HG02840 (cell line): ENCODE measurements around the gene ACTL10.

Experiments
- ATAC-seq: cut with Tn5 transposase; IDR thresholded peaks from one replicate; pipeline ENCODE4 v1.9.1; 2021; ENCODE audit warnings: mild to moderate bottlenecking, moderate library complexity, moderate number of reproducible peaks; ENCODE audit not compliant: unreplicated experiment, low FRiP score

Gene ACTL10

DNA sequence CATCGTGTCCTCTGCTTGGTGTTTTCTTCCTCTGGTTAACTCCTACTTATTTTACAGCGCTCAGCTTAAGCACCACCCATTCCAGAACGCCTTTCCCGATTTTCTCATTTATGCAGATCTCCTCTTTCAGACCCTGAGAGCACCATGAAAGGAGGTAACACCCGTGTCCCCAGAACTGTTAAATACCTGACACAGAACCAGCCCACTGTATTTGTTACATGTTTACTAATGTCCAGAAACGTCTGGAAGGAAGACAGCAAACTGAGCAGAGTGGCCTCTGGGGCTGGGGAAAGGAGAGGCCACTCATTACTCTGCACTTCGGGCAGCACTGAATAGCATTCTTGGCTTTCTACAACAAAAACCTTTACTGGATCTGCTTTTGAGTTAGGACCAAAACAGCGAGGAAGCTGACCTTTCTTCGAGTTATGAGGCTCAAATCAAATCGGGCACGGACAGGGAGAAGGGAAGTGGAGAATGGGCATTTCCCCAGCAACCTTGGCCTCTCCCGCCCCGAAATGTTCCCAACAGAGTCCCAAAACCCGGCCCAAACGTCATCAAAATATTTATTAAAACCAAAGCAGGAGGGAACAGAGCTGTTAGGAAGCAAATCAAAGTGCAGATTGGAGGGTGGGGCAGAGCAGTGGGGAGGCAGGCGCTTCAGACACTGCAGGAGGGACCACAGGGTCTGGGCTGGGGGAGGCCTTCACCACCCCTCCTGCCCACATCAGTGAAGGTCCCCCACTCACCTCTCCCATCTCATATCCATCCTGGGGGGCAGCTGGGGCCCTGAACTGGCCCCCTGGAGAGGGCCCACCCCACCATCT, 8.6 kb downstream of the ACTL10 start:
- no peak for ATAC-seq

DNA sequence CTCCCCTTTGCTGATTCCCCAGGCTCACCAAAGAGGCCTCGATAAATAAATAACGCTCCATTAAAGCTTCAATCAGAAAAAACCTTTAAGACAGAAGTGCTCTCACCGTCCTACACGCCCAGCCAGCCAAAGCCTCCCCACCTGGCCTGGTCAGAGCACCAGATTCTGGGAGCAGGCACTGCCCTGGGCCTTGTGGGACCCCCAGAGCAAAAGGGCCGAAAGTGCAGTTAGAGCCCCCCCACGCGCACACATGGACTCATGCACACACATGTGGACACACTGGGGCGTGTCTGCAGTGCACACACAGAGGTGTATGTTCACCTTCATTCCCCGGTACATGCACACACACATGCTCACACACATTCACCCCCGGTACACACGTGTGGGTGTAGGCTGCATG, 9.4 kb downstream of the ACTL10 start:
- no peak for ATAC-seq

DNA sequence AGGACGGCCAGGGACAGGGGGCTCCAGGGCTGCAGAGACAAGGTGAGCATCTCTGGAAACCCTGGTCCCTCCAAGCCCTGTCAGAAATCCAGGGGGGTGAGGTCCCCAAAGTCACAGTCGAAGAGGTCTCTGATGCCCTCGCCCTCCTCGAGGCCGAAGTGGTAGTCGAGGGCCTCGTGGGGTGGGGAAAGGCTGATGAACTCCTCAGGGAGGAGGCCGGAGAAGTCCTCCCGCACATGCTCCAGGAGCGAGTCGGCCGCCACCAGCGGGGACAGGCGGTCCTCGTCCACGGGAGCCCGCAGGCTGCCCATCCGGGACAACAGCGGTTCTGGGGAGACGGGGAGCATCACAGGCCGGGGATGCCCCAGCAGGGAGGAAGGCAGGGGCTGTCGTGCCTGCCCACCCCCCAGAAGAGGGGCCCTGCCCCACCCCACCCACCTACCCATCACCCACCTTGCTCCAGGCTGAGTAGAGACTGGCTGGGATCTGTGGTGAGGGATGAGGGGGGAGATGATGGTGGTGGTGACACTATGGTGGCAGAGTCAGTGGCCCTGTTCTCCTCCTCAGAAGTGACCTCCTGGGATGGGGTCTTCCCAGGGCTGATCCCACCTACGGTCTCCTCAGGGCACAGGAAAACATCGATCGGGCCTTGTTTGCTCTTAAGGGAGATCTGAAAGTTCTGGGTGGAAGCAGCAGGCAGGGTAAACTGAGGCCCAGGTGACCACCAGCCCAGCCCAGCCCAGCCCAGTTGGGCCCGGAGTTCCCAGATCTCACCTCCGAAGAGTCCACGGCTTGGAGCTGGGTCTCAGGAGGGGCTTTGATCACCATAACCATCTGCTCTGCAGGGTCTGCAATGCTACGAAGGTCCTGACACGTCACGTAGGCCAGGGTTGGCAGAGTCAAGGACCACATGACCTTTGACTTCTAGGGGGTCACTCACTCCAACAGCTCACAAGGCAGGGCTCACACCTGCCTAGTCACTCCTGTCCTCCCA, 10.2 kb downstream of the ACTL10 start:
- no peak for ATAC-seq

DNA sequence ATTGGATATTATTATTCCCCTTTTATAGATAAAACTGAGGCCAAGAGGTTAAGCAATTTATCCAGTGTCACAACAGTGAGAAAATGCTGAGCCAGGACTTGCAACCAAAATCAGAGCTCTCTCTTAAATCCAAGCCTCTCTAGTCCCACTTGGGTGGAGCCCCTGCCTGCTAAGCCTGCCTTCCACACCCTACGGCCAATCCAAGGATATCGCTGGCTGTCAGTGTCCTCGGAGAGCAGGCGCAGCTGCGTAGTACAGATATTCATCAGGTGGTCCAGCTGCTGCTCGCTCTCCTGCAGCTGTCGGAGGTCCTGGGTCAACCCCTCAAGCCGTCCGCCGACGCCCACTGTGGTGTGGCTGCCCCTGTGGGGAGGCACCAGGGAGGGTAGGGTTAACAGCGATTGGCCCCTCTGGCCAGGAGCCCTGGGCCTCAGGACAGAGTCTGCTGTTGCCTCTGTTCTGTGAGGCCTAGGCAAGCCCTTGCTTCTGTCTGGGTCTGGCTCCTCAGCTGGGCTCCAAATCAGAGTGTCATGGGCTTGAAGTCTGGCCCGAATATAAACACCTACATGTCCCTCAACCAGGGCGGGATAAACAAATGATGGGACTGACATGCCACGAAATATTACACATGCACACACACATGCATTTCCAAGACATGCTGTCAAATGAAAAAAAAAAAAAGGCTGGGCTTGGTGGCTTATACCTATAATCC, 11.4 kb downstream of the ACTL10 start:
- no peak for ATAC-seq

DNA sequence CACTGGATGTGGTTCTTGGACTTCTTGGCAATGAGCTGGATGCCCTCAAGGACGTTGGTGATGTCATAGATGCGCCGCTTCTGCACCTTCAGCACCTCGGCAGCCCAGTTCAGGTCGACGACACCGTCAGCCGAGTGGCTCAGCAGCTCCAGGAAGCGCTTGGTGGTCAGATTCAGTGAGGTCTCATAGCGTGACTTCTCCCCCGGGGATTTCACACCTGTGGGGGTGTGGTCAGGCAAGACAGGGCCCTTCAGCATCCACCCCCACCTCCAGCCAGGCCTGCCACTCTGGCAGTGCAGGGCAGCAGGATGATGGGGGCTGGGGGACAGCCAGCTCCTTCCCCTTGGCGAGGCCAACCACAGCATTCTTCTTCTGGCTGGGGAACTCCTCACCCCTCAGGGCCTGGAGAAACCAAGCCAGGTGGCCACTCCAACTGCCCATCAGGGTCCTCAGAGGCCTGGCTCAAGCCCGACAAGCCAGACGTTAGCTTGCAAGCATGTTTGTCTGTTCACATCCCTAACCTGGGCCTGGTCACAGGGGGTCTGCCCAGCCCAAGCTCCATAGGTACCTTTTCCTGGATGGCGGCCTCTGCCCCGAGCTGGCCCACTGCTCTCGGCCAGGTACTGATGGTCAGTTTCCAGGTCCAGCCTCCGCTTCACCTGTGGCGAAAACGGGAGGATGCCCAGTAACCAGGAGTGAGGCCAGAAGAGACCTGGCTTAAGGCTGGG, 13.2 kb downstream of the ACTL10 start:
- ATAC-seq, result peak; percentile 48

DNA sequence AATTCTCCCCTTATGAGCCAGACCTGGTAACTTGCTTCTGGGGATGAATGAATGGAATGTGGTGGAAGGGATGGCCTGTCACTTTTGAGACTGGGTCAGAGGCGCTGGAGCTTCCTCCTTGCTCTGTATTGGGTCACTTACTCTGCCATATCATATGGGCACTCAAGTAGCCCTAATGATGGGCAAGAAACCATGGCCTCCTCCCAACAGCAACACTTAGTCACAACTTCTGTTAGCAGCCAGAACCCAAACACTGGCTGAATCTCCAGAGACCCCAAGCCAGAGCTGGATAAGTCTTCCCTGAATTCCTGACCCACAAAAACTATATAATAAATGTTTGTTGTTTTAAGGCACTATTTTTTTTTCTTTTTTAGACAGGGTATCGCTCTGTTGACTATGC, 13.9 kb downstream of the ACTL10 start:
- ATAC-seq, result no peak

DNA sequence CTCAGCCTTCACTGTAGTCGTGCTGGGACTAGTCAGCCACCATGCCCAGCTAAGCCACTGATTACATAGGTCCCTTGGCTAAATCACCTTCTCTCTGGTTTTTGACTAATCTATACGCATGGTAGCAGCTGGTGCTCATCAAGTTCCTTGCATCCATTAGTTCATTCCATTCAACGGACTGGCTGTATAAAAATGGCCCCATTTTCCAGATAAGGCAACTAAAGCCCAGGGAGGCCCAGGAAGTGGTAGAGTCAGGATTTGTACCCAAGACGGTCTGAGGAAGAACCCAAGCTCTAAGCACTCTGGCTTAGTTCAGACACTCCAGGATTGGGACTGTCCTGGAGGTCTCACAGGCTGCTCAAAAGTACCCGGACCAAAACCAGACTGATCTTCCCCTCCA, 14.5 kb downstream of the ACTL10 start:
- ATAC-seq, result no peak

DNA sequence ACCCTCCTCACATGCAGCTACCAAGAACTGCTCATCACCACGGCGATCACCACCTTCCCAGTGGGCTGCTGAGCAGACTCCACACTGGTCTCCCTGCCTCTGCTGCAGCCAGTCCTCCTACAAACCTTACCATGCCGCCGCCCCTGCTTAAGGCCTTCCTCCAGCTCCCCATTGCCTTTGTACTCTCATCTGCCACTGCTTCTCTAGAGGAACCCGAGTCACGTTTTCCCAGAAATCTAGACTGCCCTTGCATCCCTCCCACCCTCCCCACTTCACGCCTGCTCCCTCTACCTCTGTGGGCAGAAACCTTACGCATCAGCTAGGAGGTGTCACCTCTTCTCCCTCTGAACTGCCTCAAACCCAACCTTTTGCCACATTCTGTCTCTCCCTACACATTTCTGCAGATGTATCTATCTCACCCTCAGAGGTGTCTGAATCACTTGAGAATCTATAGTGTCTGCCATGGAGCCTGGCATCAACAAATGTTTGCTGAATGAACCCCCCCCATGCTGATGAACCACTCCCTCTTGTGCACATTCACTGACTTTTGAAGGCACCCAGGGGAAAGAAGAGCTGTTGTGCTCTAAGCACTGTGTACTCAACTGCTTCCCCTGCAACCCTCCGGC, 15.1 kb downstream of the ACTL10 start:
- no peak for ATAC-seq

DNA sequence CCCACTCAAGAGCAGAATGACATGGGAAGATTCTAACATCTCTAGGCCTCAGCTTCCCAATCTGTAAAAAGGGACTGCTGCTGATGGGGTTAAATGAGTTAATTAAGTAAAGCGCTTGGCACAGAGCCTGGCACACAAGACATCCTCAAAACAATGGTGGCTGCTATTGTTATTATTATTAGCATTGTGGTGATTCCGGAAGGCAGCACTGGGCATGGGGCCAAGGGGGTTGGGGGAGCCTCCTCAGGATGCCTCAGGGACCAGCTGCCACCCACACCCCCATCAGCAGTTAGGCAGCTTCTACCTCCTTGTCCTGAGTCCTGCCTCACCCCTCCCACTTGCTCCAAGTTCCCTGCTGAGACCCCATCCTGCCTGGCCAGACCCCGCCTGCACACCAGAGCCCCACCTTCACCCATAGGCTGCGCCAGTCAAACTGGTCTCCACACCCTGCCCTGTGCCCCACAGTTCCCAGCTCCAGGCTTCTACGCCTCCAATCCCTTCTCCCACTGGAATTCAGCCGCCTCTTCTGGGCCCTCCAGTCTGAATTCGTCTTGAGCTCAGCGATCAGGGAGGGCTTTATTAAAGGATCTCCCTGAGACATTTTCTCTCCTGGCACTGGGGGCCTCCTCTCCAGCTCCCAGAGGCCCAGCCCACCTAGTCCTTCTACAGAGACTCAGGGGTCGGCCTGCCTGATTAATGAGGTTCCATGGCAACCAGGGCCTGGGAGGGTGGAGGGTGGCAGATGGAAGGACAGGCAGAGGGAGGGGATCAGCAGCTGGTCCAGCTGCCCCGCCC, 18.0 kb downstream of the ACTL10 start:
- no peak for ATAC-seq

DNA sequence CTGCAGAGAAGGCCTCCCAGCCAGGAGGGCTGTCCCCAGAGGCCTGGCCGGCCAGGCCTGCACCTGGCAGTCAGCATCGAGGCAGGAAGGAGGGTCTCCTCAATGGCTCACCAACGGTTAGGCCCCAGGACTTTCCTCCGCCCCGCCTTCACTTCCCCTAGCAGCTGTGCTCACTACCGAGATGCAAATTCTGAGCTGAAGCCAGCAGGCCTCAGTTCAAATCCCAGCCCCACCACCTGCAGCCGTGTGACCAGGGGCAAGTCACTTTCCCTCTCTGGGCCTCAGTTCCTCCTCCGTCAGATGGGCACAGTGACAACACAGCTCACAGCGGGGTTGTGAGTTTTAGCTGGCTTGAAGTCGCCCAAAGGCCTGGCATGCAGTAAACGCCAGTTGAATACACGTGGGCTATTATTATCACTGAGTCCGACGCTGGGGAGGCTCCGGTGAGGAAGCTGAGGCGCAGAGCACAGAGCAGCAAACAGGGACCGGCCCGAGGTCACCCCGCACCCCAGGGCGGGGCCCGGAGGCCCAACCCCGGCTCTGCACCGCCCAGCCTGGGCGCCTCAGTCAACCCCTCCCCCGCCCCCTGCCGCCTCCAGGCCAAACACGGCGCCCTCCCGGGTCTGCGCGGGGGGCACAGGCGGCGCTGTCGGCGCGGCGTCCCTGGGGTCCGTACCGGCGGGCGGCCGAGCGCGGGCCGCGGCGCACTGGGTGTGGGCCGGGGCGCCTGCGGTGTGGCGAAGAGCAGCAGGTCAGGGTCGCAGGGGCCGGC, 18.8 kb downstream of the ACTL10 start:
- ATAC-seq, result peak; percentile 42

DNA sequence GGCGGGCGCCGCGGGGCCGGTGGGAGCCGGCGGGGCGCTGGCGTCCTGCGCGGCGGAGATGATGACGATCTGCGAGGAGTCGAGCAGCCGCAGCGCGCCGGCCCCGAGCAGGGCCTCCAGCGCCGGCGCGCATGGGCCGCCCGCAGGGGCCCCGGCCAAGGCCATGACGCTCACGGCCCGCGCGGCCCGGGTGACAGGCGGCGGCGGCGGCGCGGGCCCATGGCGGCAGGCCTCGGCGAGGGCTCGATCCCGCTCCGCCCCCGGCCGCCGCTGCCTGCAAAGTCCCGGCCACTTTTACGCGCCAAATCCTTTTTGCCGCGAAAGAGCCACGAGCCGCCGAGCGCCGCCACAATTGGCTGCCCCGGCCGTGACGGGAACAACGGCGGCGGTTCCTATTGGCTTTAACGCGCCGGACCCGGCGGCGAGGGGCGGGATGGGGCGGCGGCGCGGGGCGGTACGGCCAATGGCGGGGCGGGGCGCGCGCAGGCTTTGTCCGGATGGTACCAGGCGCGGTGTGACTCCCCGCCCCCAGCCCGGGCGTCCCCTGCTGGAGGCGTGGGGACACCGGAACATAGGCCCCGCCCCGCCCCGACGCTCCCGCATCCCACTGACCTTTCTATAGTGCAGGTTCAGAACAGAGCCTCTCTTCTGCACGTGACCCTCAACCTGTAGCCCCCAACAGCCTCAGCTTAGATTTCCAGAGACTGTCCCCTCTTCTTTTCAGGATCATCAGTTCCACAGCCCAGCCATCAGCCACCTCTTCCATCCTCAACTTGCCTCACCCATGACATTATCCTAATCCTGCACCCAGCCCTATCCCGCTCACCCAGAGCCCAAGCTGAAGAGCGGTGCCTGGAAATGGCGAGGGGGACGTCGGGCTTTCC, 19.6 kb downstream of the ACTL10 start, which contains the start of gene E2F1:
Gene E2F1, minus strand, starts transcription at position 286 of the 884 bp plus-strand sequence. Its CDS starts 121 bp downstream, at position 165.
- peak; percentile 74 for ATAC-seq

DNA sequence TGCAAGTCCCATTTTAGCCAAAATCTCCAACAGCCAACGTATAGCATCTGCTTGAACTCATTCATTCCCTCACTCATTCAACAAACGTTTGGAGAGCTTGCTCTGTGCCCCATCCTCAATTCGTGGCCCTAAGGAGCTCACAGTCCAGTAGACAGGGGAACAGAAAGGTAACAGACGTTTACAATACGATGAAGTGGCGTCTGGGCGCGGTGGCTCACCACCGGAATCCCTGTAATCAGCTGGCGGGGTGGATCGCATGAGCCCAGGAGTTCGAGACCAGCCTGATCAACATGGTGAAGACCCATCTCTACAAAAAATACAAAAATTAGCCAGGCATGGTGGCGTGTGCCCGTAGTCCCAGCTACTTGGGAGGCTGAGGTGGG, 20.2 kb downstream of the ACTL10 start:
- ATAC-seq, result no peak

DNA sequence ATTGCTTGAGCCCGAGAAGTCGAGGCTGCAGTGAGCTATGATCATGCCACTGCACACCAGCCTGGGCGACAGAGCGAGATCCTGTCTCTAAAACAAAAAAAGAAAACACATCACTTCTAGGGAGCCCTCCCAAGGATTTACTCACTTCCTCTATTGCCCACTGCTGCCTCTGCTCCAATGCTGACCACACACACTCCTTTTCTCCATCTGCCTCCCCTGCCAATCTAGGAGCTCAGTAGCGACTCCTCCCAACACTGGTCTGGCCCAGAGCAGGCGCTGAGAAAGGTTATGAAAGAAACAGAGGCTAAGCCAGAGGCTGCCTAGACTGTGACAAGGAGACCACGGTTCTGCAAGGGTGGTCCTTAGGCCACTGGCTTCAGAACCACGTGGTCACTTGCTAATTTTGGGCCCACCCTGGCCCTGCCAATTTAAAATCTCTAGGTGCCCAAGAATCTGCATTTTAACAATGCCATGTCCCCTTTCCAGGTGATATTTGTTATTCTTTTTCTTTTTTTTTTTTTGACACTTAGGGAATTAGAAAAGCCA, 20.7 kb downstream of the ACTL10 start:
- ATAC-seq, result no peak

DNA sequence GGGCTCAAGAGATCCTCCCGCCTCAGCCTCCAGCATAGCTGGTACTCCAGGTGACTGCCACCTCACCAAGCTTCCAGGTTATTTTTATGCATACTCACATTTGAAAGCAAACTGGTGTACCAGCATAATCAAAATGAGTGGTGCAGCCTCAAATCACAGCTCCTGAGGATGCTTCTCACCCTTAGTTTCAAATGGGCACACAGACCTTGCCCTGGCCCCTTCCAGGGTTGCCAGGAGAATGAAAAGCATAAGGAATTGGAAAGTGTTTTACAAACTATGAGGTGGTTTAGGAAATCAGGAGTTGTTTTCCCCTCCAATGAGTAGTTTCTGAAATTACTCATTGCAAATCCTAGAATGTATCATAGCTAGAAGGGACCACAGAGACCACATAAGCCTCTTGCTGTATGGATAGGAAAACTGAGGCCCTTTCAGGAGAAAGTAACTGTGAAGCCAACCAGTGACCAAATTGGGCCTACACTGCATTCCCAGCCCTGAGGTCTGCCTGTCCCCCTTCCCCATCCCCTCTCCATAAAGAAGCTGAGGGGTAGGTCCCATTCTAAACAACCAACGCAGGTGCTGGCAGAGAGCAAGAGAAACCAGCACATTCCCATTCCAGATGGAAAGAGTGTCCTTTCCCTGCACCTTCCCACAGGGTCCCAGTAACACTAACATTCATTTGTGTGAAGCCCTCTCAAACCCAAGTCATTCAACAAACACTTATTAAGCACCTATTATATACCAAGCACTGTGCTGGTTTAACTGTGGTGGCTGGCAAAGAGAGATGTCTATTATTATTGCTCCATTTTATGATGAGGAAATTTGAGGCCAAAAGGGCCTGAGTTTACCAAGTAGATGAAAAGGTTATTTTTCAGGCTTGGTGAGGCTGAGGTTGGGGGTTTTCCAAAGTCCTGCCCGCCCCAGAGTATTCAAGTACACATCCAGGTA, 21.5 kb downstream of the ACTL10 start:
- ATAC-seq, result no peak

DNA sequence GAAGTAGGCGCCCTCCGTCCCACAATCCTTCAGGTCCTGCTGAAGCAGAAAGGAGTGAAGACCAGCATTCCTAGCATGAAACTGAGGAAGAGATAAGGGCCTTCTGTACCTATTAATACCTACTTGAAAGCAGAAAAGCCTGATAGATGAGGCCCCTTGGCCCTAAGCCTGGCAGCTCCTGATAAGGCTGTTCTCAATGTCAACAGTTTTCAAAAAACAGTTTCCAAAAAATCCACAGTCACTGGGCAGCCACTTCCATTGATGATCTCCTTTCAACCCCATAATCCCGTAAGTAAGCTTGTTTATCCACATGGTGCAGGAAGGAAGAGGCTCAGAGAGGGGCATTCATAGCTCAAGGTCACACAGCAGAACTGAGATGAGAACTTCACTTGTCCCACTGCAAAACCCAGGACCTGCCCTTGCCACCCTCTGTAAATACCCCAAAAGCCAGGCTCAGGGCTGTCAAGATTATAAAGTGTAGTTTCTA, 22.2 kb downstream of the ACTL10 start:
- ATAC-seq, result no peak

DNA sequence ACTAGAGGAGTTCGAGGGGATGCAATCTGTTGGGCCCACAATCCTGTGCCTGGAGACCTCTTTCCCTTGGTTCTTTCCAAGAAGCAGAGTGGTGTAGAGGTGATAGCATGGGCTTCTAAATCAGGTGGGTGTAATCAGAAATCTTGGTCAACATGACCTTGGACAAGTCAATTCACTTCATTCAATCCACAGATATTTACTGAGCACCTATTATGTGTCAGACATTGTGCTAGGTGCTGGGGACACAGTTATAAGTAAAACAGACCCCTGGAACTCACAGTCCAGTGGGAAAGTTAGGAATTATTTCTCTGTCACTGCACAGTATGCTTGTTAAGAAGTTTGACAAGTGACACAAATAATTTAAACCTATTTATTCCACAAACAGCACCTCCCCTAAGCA, 22.8 kb downstream of the ACTL10 start:
- ATAC-seq, result no peak
